Astrocyte (in vitro differentiated cells and primary cell): Measurements from ENCODE around the gene DERL2. TPM values are rescaled to one million over a fixed set of nuclear protein-coding genes. Genes with fewer than 3 reads are reported as not detected.

Experiments used
- DNase-seq: peaks from one replicate; pipeline ENCODE4 v3.0.0-alpha.2; 2010; ENCODE audit warnings: low read depth
- FAIRE-seq: peaks from 2 replicates; lab custom pipeline; 2011; peaks lifted over from hg19 to GRCh38; lab: Jason Lieb, UNC
- H2AFZ ChIP-seq: 2 replicates; pipeline ENCODE4 v1.6.0; 2012; ENCODE audit warnings: low read depth, low read length, inconsistent platforms
- H3K27ac ChIP-seq: 2 replicates; pipeline ENCODE4 v1.5.1; 2011; ENCODE audit warnings: low read depth, low read length, inconsistent platforms
- H3K27me3 ChIP-seq: 2 replicates; pipeline ENCODE4 v1.6.0; 2011; ENCODE audit warnings: low read length, inconsistent platforms; ENCODE audit not compliant: insufficient read depth
- H3K36me3 ChIP-seq: 2 replicates; pipeline ENCODE4 v1.5.1; 2011; ENCODE audit warnings: low read length, inconsistent platforms; ENCODE audit not compliant: insufficient read depth
- H3K4me1 ChIP-seq: 2 replicates; pipeline ENCODE4 v1.5.1; 2011; ENCODE audit warnings: low read length, inconsistent platforms; ENCODE audit not compliant: insufficient read depth
- H3K4me2 ChIP-seq: 2 replicates; pipeline ENCODE4 v1.6.0; 2012; ENCODE audit warnings: low read length, inconsistent platforms
- H3K4me3 ChIP-seq: 2 replicates; pipeline ENCODE4 v1.5.1; 2011; ENCODE audit warnings: low read depth, mild to moderate bottlenecking, low read length, inconsistent platforms; ENCODE audit not compliant: insufficient read depth
- H3K79me2 ChIP-seq: 2 replicates; pipeline ENCODE4 v1.6.0; 2012; ENCODE audit warnings: mild to moderate bottlenecking, low read length, inconsistent platforms; ENCODE audit not compliant: insufficient read depth
- H3K9ac ChIP-seq: 2 replicates; pipeline ENCODE4 v1.6.0; 2012; ENCODE audit warnings: mild to moderate bottlenecking, low read length, inconsistent platforms
- H3K9me3 ChIP-seq: 2 replicates; pipeline ENCODE4 v1.5.1; 2012; ENCODE audit warnings: low read depth, mild to moderate bottlenecking, low read length, inconsistent platforms; ENCODE audit not compliant: insufficient read depth
- H4K20me1 ChIP-seq: 2 replicates; pipeline ENCODE4 v1.6.0; 2012; ENCODE audit warnings: low read length, inconsistent platforms; ENCODE audit not compliant: insufficient read depth
- H3K27ac Mint-ChIP-seq: one replicate; pipeline ENCODE4 v1.8.0; 2021; ENCODE audit warnings: mild to moderate bottlenecking, mixed read lengths; ENCODE audit not compliant: unreplicated experiment
- H3K27me3 Mint-ChIP-seq: one replicate; pipeline ENCODE4 v1.8.0; 2021; ENCODE audit warnings: low read depth, mixed read lengths; ENCODE audit not compliant: unreplicated experiment
- H3K36me3 Mint-ChIP-seq: one replicate; pipeline ENCODE4 v1.8.0; 2021; ENCODE audit warnings: low read depth, mixed read lengths; ENCODE audit not compliant: unreplicated experiment
- H3K4me1 Mint-ChIP-seq: one replicate; pipeline ENCODE4 v1.8.0; 2021; ENCODE audit warnings: low read depth, mixed read lengths; ENCODE audit not compliant: unreplicated experiment
- H3K4me3 Mint-ChIP-seq: one replicate; pipeline ENCODE4 v1.8.0; 2021; ENCODE audit warnings: mild to moderate bottlenecking, moderate library complexity, mixed read lengths; ENCODE audit not compliant: unreplicated experiment
- H3K9me3 Mint-ChIP-seq: one replicate; pipeline ENCODE4 v1.8.0; 2021; ENCODE audit warnings: mild to moderate bottlenecking, mixed read lengths; ENCODE audit not compliant: unreplicated experiment
- EZH2 ChIP-seq: IDR thresholded peaks from 2 replicates; pipeline ENCODE4 v1.6.1; 2012; ENCODE audit warnings: mild to moderate bottlenecking, low read length, inconsistent platforms; ENCODE audit not compliant: insufficient read depth
- total RNA-seq: library from RNA; stranded (reverse); gene quantifications from 2 replicates; pipeline ENCODE4 v1.2.1, GENCODE V29; 2021
- TF ChIP-seq, protein P1 (sequence below): IDR thresholded peaks from 2 replicates; pipeline ENCODE4 v1.5.1; 2011; ENCODE audit warnings: low read depth, mild to moderate bottlenecking, inconsistent platforms, low read length, moderate library complexity; ENCODE audit not compliant: insufficient read depth

DERL2 gene
- total RNA-seq, 1 donor from 2014 or later: 90.1 TPM

DNA sequence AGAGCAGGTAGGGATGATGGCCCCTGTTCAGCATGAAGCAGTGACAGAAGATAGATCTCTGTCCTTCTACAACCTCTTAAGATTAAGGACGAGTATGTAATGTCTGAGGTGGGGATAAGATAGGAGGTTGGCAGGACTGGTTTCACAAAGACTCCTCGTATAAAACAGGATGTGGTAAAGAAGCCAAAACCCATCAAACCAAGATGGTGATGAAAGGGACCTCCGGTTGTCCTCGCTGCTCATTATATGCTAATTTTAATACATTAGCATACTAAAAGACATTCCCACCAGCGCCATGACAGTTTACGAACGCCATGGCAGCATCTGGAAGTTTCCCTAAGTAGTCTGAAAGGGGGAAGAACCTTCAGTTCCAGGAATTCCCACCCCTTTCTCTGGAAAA is 27.6 kb upstream of the DERL2 start:
- no peaks in the 10 kb centered on the region for H3K27me3 Mint-ChIP-seq
- no peak overlapping the region for H3K27ac Mint-ChIP-seq
- Histone ChIP-seq H3K4me2 (no peak overlapping the region), H3K27ac (no peak overlapping the region), H3K27me3 (no peaks in the 10 kb centered on the region), H3K9me3 (no peaks in the 10 kb centered on the region), H3K79me2 (no peaks in the 10 kb centered on the region), H3K4me3 (no peak overlapping the region), H3K4me1 (peaks cover 26% of the 10 kb centered on the region), H3K36me3 (no peaks in the 10 kb centered on the region), H4K20me1 (no peaks in the 10 kb centered on the region), H3K9ac (no peak overlapping the region), H2AFZ (no peak overlapping the region)
- peaks cover 20% of the 10 kb centered on the region for H3K4me1 Mint-ChIP-seq
- peaks cover 5% of the 10 kb centered on the region for H3K9me3 Mint-ChIP-seq
- H3K4me3 Mint-ChIP-seq: no peak overlapping the region
- no peak for TF ChIP-seq EZH2
- TF ChIP-seq, protein P1, sequence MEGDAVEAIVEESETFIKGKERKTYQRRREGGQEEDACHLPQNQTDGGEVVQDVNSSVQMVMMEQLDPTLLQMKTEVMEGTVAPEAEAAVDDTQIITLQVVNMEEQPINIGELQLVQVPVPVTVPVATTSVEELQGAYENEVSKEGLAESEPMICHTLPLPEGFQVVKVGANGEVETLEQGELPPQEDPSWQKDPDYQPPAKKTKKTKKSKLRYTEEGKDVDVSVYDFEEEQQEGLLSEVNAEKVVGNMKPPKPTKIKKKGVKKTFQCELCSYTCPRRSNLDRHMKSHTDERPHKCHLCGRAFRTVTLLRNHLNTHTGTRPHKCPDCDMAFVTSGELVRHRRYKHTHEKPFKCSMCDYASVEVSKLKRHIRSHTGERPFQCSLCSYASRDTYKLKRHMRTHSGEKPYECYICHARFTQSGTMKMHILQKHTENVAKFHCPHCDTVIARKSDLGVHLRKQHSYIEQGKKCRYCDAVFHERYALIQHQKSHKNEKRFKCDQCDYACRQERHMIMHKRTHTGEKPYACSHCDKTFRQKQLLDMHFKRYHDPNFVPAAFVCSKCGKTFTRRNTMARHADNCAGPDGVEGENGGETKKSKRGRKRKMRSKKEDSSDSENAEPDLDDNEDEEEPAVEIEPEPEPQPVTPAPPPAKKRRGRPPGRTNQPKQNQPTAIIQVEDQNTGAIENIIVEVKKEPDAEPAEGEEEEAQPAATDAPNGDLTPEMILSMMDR: no peak
- peaks cover 2% of the 10 kb centered on the region for H3K36me3 Mint-ChIP-seq
- FAIRE-seq: no peak
- no peak for DNase-seq

DNA sequence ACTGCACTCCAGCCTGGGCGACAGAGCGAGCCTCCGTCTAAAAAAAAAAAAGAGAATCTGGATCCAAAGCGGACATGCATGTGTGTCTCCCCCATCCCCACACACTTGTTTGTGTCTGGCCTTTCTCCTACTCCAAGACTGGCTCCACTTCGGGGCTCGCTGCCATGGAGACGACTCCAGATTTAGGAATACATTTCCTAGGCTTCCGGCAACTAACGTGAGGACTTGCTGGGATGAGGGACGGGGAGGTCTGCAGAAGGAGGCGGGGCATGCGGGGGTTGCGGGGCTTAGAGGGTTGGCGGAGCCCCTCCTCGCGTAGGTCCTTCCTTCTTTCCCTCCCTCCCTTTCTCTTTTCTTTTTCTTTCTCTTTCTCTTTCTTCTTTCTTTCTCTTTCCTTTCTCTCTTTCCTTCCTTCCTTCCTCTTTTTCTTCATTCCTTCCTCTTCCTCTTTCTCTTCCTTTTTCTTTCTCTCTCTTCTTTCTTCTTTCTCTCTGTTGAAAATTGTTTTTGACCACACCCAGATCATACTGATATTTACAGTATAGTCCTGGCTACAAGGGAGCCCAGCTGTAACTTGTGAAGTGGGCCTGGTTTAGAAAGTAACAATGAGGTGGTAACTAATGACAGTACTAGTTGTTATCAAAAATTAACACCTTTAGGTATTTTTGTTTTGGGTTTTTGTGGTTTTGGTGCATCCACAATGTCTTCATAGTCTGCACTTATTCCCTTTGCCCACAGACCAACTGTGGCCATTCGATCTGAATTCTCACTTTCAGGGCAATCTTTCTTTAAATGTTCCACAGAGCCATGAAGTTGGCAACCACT is 25.6 kb upstream of the DERL2 start:
- FAIRE-seq (no peak), DNase-seq (no peak)
- Histone ChIP-seq H3K36me3 (no peaks in the 10 kb centered on the region), H4K20me1 (no peaks in the 10 kb centered on the region), H3K9me3 (no peaks in the 10 kb centered on the region), H3K4me2 (no peak overlapping the region), H3K27me3 (no peaks in the 10 kb centered on the region), H2AFZ (no peak overlapping the region), H3K27ac (no peak overlapping the region), H3K4me1 (peaks cover 25% of the 10 kb centered on the region), H3K79me2 (no peaks in the 10 kb centered on the region), H3K9ac (no peak overlapping the region), H3K4me3 (no peak overlapping the region)
- Mint-ChIP-seq H3K4me1 (peaks cover 15% of the 10 kb centered on the region), H3K9me3 (peaks cover 2% of the 10 kb centered on the region), H3K27ac (no peak overlapping the region), H3K27me3 (no peaks in the 10 kb centered on the region), H3K4me3 (no peak overlapping the region), H3K36me3 (no peaks in the 10 kb centered on the region)
- no peak for TF ChIP-seq EZH2
- TF ChIP-seq, protein P1: no peak

DNA sequence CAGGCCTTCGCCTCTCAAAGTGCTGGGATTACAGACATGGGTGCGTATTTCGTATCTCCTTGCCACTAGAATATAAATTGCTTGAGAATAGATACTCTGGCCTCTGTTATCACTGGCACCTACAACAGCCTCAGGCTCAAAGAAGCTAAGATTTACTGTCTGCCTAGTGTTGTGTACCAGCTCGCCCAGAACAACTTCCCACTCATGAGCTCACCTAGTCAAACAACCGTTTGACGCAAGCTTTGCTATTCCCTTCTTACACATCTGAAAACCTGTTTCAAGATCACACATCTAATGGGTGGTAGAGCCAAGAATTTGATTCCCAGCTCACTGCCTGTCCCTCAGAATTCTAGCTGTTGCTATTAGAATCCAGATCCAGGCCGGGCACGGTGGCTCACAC is 24.8 kb upstream of the DERL2 start:
- FAIRE-seq (no peak), DNase-seq (no peak)
- Histone ChIP-seq H2AFZ (no peak overlapping the region), H4K20me1 (no peaks in the 10 kb centered on the region), H3K4me2 (no peak overlapping the region), H3K27me3 (no peaks in the 10 kb centered on the region), H3K9me3 (no peaks in the 10 kb centered on the region), H3K79me2 (no peaks in the 10 kb centered on the region), H3K36me3 (no peaks in the 10 kb centered on the region), H3K4me3 (no peak overlapping the region), H3K4me1 (peaks cover 21% of the 10 kb centered on the region), H3K27ac (no peak overlapping the region), H3K9ac (no peak overlapping the region)
- Mint-ChIP-seq H3K36me3 (no peaks in the 10 kb centered on the region), H3K27me3 (peaks cover 2% of the 10 kb centered on the region), H3K4me3 (no peak overlapping the region), H3K9me3 (peaks cover 2% of the 10 kb centered on the region), H3K4me1 (peaks cover 8% of the 10 kb centered on the region), H3K27ac (no peak overlapping the region)
- TF ChIP-seq, protein P1: no peak
- no peak for TF ChIP-seq EZH2
